ENCODE data around the gene ELAVL4.

Gene ELAVL4

GRCh38 chr1:50175719-50176639 is 67.3 kb downstream of the ELAVL4 start:
- 58% methylated on average over 7 of the region's 7 CpGs for WGBS
- H3K27me3 ChIP-seq (ENCODE audit: control insufficient read depth in 1 of 2, insufficient read depth in 1 of 2, low read length in 2 of 2), result peaks cover 0 to 4% of the 10 kb centered on the region in 2 experiments
- H3K27ac ChIP-seq (ENCODE audit: low read length, poor library complexity, severe bottlenecking), result no peak overlapping the region
- H3K4me2 ChIP-seq (ENCODE audit: low read length, poor library complexity, severe bottlenecking), result no peak overlapping the region
- H3K4me3 ChIP-seq (ENCODE audit: insufficient read depth in 1 of 2, low read depth in 1 of 2, low read length in 2 of 2), result no peak overlapping the region
- H3K4me1 ChIP-seq (ENCODE audit: control insufficient read depth, insufficient read depth, low read depth, low read length), result no peaks in the 10 kb centered on the region
- no peak overlapping the region for H2BK5ac ChIP-seq (ENCODE audit: low read depth, low read length, poor library complexity, severe bottlenecking)
- no peak overlapping the region for H3K23ac ChIP-seq (ENCODE audit: low read length in 2 of 2)
- H2AK5ac ChIP-seq (ENCODE audit: low read length, severe bottlenecking), result no peak overlapping the region
- H3K14ac ChIP-seq (ENCODE audit: low read length in 2 of 2), result no peak overlapping the region
- no peak overlapping the region for H3K9ac ChIP-seq (ENCODE audit: low read length)
- H3K4ac ChIP-seq (ENCODE audit: low read depth in 1 of 2, low read length in 2 of 2), result no peak overlapping the region
- no peak overlapping the region for H2BK15ac ChIP-seq (ENCODE audit: low read depth, poor library complexity, severe bottlenecking)
- no peaks in the 10 kb centered on the region for H3K9me3 ChIP-seq (ENCODE audit: control insufficient read depth, low read length)
- no peaks in the 10 kb centered on the region for H3K36me3 ChIP-seq (ENCODE audit: control insufficient read depth in 1 of 2, insufficient read depth in 2 of 2, low read depth in 1 of 2, low read length in 2 of 2)
- no peak overlapping the region for H2BK120ac ChIP-seq (ENCODE audit: low read depth, low read length)
- H3K79me1 ChIP-seq (replicated peaks; ENCODE audit: low read length, poor library complexity, severe bottlenecking), result no peaks in the 10 kb centered on the region
- H2BK12ac ChIP-seq (ENCODE audit: low read length in 2 of 2), result no peak overlapping the region
- no peak overlapping the region for H3K18ac ChIP-seq (ENCODE audit: low read depth in 1 of 2, low read length in 2 of 2)
- no peak for DNase-seq
- no peak overlapping the region for H4K8ac ChIP-seq (ENCODE audit: low read length)
- H2AFZ ChIP-seq (ENCODE audit: low read depth, low read length), result no peak overlapping the region
- H4K91ac ChIP-seq (ENCODE audit: low read length), result no peak overlapping the region

GRCh38 chr1:50177994-50178393 is 69.3 kb downstream of the ELAVL4 start:
- no peak overlapping the region for H2BK5ac ChIP-seq (ENCODE audit: low read depth, low read length, poor library complexity, severe bottlenecking)
- H3K14ac ChIP-seq (ENCODE audit: low read length in 2 of 2), result no peak overlapping the region
- 56% methylated on average over 5 of the region's 6 CpGs for WGBS
- H3K4me3 ChIP-seq (ENCODE audit: insufficient read depth in 1 of 2, low read depth in 1 of 2, low read length in 2 of 2), result no peak overlapping the region
- H3K79me1 ChIP-seq (replicated peaks; ENCODE audit: low read length, poor library complexity, severe bottlenecking), result no peaks in the 10 kb centered on the region
- no peak overlapping the region for H3K27ac ChIP-seq (ENCODE audit: low read length, poor library complexity, severe bottlenecking)
- H3K9ac ChIP-seq (ENCODE audit: low read length), result no peak overlapping the region
- H2AFZ ChIP-seq (ENCODE audit: low read depth, low read length), result no peak overlapping the region
- no peak overlapping the region for H3K18ac ChIP-seq (ENCODE audit: low read depth in 1 of 2, low read length in 2 of 2)
- no peak overlapping the region for H4K91ac ChIP-seq (ENCODE audit: low read length)
- H2BK12ac ChIP-seq (ENCODE audit: low read length in 2 of 2), result no peak overlapping the region
- H2BK15ac ChIP-seq (ENCODE audit: low read depth, poor library complexity, severe bottlenecking), result no peak overlapping the region
- H2AK5ac ChIP-seq (ENCODE audit: low read length, severe bottlenecking), result no peak overlapping the region
- H3K9me3 ChIP-seq (ENCODE audit: control insufficient read depth, low read length), result no peaks in the 10 kb centered on the region
- no peak overlapping the region for H3K23ac ChIP-seq (ENCODE audit: low read length in 2 of 2)
- H3K27me3 ChIP-seq (ENCODE audit: control insufficient read depth in 1 of 2, insufficient read depth in 1 of 2, low read length in 2 of 2), result peaks cover 0 to 4% of the 10 kb centered on the region in 2 experiments
- no peak overlapping the region for H4K8ac ChIP-seq (ENCODE audit: low read length)
- no peak overlapping the region for H2BK120ac ChIP-seq (ENCODE audit: low read depth, low read length)
- no peak for DNase-seq
- no peaks in the 10 kb centered on the region for H3K36me3 ChIP-seq (ENCODE audit: control insufficient read depth in 1 of 2, insufficient read depth in 2 of 2, low read depth in 1 of 2, low read length in 2 of 2)
- H3K4me2 ChIP-seq (ENCODE audit: low read length, poor library complexity, severe bottlenecking), result no peak overlapping the region
- no peaks in the 10 kb centered on the region for H3K4me1 ChIP-seq (ENCODE audit: control insufficient read depth, insufficient read depth, low read depth, low read length)
- H3K4ac ChIP-seq (ENCODE audit: low read depth in 1 of 2, low read length in 2 of 2), result no peak overlapping the region

- Histone ChIP-seq H2BK12ac (ENCODE audit: low read length in 2 of 2) (no peak overlapping the region), H3K27me3 (ENCODE audit: control insufficient read depth in 1 of 2, insufficient read depth in 1 of 2, low read length in 2 of 2) (peaks cover 0 to 4% of the 10 kb centered on the region in 2 experiments), H3K4me1 (ENCODE audit: control insufficient read depth, insufficient read depth, low read depth, low read length) (no peaks in the 10 kb centered on the region), H3K23ac (ENCODE audit: low read length in 2 of 2) (no peak overlapping the region), H2BK15ac (ENCODE audit: low read depth, poor library complexity, severe bottlenecking) (no peak overlapping the region), H3K36me3 (ENCODE audit: control insufficient read depth in 1 of 2, insufficient read depth in 2 of 2, low read depth in 1 of 2, low read length in 2 of 2) (no peaks in the 10 kb centered on the region), H2AFZ (ENCODE audit: low read depth, low read length) (no peak overlapping the region), H3K4me2 (ENCODE audit: low read length, poor library complexity, severe bottlenecking) (no peak overlapping the region), H2BK5ac (ENCODE audit: low read depth, low read length, poor library complexity, severe bottlenecking) (no peak overlapping the region), H3K9me3 (ENCODE audit: control insufficient read depth, low read length) (no peaks in the 10 kb centered on the region), H3K14ac (ENCODE audit: low read length in 2 of 2) (no peak overlapping the region), H3K79me1 (replicated peaks; ENCODE audit: low read length, poor library complexity, severe bottlenecking) (no peaks in the 10 kb centered on the region), H4K91ac (ENCODE audit: low read length) (no peak overlapping the region), H4K8ac (ENCODE audit: low read length) (no peak overlapping the region), H3K9ac (ENCODE audit: low read length) (no peak overlapping the region), H2AK5ac (ENCODE audit: low read length, severe bottlenecking) (no peak overlapping the region), H3K4ac (ENCODE audit: low read depth in 1 of 2, low read length in 2 of 2) (no peak overlapping the region), H3K4me3 (ENCODE audit: insufficient read depth in 1 of 2, low read depth in 1 of 2, low read length in 2 of 2) (no peak overlapping the region), H3K27ac (ENCODE audit: low read length, poor library complexity, severe bottlenecking) (no peak overlapping the region), H3K18ac (ENCODE audit: low read depth in 1 of 2, low read length in 2 of 2) (no peak overlapping the region), H2BK120ac (ENCODE audit: low read depth, low read length) (no peak overlapping the region)
- 60% methylated on average over 2 of the region's 2 CpGs for WGBS
- no peak for DNase-seq
Observed at GRCh38 chr1:50179639-50180038, 70.9 kb downstream of the ELAVL4 start.

GRCh38 chr1:50180367-50180766 is 71.6 kb downstream of the ELAVL4 start:
- no peak overlapping the region for H3K18ac ChIP-seq (ENCODE audit: low read depth in 1 of 2, low read length in 2 of 2)
- H4K8ac ChIP-seq (ENCODE audit: low read length), result no peak overlapping the region
- no peaks in the 10 kb centered on the region for H3K9me3 ChIP-seq (ENCODE audit: control insufficient read depth, low read length)
- H3K4me2 ChIP-seq (ENCODE audit: low read length, poor library complexity, severe bottlenecking), result no peak overlapping the region
- no peak overlapping the region for H3K27ac ChIP-seq (ENCODE audit: low read length, poor library complexity, severe bottlenecking)
- H3K79me1 ChIP-seq (replicated peaks; ENCODE audit: low read length, poor library complexity, severe bottlenecking), result no peaks in the 10 kb centered on the region
- H2BK15ac ChIP-seq (ENCODE audit: low read depth, poor library complexity, severe bottlenecking), result no peak overlapping the region
- H3K23ac ChIP-seq (ENCODE audit: low read length in 2 of 2), result no peak overlapping the region
- H3K4ac ChIP-seq (ENCODE audit: low read depth in 1 of 2, low read length in 2 of 2), result no peak overlapping the region
- no peak overlapping the region for H4K91ac ChIP-seq (ENCODE audit: low read length)
- H3K9ac ChIP-seq (ENCODE audit: low read length), result no peak overlapping the region
- no peak for DNase-seq
- 100% methylated on average over 1 of the region's 1 CpG for WGBS
- H3K4me1 ChIP-seq (ENCODE audit: control insufficient read depth, insufficient read depth, low read depth, low read length), result no peaks in the 10 kb centered on the region
- no peak overlapping the region for H2BK5ac ChIP-seq (ENCODE audit: low read depth, low read length, poor library complexity, severe bottlenecking)
- H3K36me3 ChIP-seq (ENCODE audit: control insufficient read depth in 1 of 2, insufficient read depth in 2 of 2, low read depth in 1 of 2, low read length in 2 of 2), result no peaks in the 10 kb centered on the region
- no peak overlapping the region for H2AK5ac ChIP-seq (ENCODE audit: low read length, severe bottlenecking)
- H3K4me3 ChIP-seq (ENCODE audit: insufficient read depth in 1 of 2, low read depth in 1 of 2, low read length in 2 of 2), result no peak overlapping the region
- no peak overlapping the region for H3K14ac ChIP-seq (ENCODE audit: low read length in 2 of 2)
- no peak overlapping the region for H2AFZ ChIP-seq (ENCODE audit: low read depth, low read length)
- H2BK12ac ChIP-seq (ENCODE audit: low read length in 2 of 2), result no peak overlapping the region
- peaks cover 0 to 4% of the 10 kb centered on the region in 2 experiments for H3K27me3 ChIP-seq (ENCODE audit: control insufficient read depth in 1 of 2, insufficient read depth in 1 of 2, low read length in 2 of 2)
- no peak overlapping the region for H2BK120ac ChIP-seq (ENCODE audit: low read depth, low read length)

All from mesenchymal stem cell (in vitro differentiated cells and primary cell).